ENCODE measurements around the gene CAPN10. TPM values are rescaled to one million over a fixed set of nuclear protein-coding genes. Genes with fewer than 3 reads are reported as not detected.

Gene CAPN10
- total RNA-seq, 1 donor from 2014 or later: 61.8 TPM

DNA sequence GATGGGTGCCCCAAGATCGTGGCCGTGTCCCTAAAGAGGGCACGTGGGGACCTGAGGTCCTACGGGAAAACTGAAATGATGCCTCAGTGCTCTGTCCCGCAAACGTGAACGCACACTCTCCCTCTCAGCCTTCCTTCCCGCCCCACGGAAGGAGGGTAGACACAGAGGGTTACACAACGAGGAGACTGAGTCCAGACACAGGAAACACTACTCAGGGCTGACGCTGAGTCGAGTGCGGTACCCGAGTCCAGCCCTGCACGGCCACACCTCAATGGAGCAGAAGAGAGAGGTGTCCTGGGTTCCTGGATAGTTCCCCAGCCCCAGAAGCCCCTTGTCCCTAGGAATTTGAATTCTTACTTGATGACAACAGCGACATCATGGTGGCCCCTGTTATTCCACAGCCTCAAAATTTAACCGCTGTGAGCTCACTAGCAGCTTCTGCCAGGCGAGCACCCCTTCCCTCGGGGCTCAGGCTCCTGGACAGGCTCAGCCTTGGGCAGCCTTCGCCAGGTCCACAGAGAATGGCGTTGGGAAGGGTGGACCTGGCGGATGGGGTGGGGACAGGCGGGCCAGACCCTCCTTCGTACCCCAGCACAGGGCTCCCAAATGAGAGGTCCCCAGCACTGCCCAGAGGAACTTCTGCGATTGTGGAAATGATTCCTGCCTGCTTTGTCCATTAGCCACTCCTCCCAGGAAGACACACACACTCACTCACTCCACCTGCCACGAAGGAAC is 19.2 kb upstream of the CAPN10 start:
- ChIA-PET POLR2A (interaction anchor here (0.6 to 12.0 kb wide), 4 partner anchors 10 to 1397 kb away, joined by 3 to 536 read pairs (median 9); partner anchors contain the start of gene CAPN10), CTCF (interaction anchor here (1.8 to 2.9 kb wide), 3 partner anchors 13 to 53 kb away, joined by 15 to 52 read pairs (median 22); partner anchors contain the start of gene CAPN10)
- peaks cover 77% of the 10 kb centered on the region for H3K4me1 Mint-ChIP-seq
- ATAC-seq (ENCODE audit: low read depth) (no peak), DNase-seq (no peak)
- no peaks in the 10 kb centered on the region for H3K9me3 Mint-ChIP-seq
- TF ChIP-seq, protein P1, sequence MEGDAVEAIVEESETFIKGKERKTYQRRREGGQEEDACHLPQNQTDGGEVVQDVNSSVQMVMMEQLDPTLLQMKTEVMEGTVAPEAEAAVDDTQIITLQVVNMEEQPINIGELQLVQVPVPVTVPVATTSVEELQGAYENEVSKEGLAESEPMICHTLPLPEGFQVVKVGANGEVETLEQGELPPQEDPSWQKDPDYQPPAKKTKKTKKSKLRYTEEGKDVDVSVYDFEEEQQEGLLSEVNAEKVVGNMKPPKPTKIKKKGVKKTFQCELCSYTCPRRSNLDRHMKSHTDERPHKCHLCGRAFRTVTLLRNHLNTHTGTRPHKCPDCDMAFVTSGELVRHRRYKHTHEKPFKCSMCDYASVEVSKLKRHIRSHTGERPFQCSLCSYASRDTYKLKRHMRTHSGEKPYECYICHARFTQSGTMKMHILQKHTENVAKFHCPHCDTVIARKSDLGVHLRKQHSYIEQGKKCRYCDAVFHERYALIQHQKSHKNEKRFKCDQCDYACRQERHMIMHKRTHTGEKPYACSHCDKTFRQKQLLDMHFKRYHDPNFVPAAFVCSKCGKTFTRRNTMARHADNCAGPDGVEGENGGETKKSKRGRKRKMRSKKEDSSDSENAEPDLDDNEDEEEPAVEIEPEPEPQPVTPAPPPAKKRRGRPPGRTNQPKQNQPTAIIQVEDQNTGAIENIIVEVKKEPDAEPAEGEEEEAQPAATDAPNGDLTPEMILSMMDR (IDR thresholded peaks at IDR 0.05): no peak
- peaks cover 28% of the 10 kb centered on the region for H3K36me3 Mint-ChIP-seq (ENCODE audit: low read depth)
- peak overlapping the region; percentile 82 for H3K4me3 Mint-ChIP-seq
- peak overlapping the region; percentile 83 for H3K27ac Mint-ChIP-seq
- intact Hi-C loops (cut with micrococcal nuclease): loop anchor here (5.0 to 10.0 kb wide), 7 partner anchors 537 to 1315 kb away; partner anchors contain the start of genes D2HGDH, HDAC4, MTERF4 and STK25
- no peaks in the 10 kb centered on the region for H3K27me3 Mint-ChIP-seq

DNA sequence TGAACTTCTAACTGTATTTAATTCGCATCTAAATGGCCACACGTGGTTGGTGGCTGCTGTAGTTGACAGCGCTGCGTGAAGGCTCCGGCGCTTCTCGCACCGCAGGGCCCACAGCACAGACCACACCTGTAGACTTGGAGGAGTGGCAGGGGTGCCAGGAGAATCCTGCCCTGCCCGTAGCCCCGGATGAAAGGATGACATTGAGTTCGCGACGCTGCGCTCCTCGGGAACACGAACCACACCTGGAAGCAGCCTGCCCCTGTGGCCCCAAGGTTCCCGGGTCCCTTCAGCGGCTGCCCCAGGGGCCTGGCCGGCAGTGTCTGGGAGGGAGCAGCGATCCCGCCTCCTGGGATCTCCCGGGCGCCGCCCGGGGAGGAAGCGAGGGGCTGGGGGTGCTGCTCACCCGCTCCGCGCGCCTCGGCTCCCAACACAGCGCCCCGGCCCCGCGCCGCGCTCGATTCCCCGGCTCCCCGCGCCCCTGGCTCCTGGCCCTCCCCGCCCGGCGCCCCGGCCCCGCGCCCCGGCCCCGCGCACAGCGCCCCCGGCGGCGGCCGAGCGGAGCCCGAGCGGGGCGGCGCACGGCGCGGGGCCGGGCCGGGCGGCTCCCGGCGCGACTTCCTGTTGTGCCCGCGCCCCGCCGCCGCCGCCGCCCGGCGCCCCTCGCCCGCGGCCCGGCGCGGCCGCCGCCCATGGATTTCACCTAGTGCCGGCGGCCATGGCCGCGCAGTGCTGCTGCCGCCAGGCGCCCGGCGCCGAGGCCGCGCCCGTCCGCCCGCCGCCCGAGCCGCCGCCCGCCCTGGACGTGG is 18.5 kb upstream of the CAPN10 start, which contains the start of gene RNPEPL1:
TSS of gene RNPEPL1 (plus strand) at position 613 of the 806 bp plus-strand sequence. CDS start at position 716, 103 bp downstream.
- POLR2A ChIA-PET: interaction anchor here (1.3 to 12.0 kb wide), 2 partner anchors 7 to 19 kb away, joined by 7 to 536 read pairs; partner anchors contain the start of gene CAPN10

DNA sequence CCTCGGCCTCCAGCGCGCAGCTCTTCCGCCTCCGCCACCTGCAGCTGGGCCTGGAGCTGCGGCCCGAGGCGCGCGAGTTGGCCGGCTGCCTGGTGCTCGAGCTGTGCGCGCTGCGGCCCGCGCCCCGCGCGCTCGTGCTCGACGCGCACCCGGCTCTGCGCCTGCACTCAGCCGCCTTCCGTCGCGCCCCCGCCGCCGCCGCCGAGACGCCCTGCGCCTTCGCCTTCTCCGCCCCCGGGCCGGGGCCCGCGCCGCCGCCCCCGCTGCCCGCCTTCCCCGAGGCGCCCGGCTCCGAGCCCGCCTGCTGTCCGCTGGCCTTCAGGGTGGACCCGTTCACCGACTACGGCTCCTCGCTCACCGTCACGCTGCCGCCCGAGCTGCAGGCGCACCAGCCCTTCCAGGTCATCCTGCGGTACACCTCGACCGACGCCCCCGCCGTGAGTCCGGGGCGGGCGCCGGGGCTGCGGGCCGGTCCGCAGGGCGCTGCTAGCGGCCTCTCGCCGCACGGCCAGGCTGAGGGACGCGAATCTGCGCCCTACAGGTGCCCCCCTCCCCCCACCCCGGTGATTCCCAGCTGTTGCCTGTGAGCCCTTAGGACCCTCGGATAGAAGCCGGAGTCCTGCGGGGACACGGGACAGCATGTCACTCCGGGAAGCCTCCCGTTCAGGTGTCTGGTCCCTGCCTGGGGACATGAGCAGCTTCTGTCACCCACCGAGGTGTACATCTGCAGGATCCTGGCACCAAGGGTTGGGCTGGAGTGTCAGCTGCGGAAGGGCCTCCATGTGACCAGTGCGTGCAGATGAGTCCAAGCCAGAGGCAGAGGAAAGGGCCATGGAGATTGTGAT is 17.6 kb upstream of the CAPN10 start:
- ChIA-PET POLR2A (interaction anchor here (1.3 to 12.0 kb wide), 2 partner anchors 8 to 18 kb away, joined by 7 to 536 read pairs; partner anchors contain the start of gene CAPN10), CTCF (interaction anchor here (1.0 to 2.1 kb wide), 4 partner anchors 11 to 55 kb away, joined by 3 to 15 read pairs (median 7); partner anchors contain the start of gene CAPN10)
- no peaks in the 10 kb centered on the region for H3K9me3 Mint-ChIP-seq
- intact Hi-C loops (cut with micrococcal nuclease): loop anchor here (1.0 to 10.0 kb wide), 8 partner anchors 9 to 1313 kb away; partner anchors contain the start of genes D2HGDH, DUSP28, HDAC4 and MTERF4
- TF ChIP-seq, protein P1 (IDR thresholded peaks at IDR 0.05): no peak
- DNase-seq: peak; percentile 61
- H3K36me3 Mint-ChIP-seq (ENCODE audit: low read depth): peaks cover 16% of the 10 kb centered on the region
- H3K27ac Mint-ChIP-seq: peak overlapping the region; percentile 72
- peak overlapping the region; percentile 85 for H3K4me3 Mint-ChIP-seq
- no peaks in the 10 kb centered on the region for H3K27me3 Mint-ChIP-seq
- ATAC-seq (ENCODE audit: low read depth): peak; percentile 6
- H3K4me1 Mint-ChIP-seq: peaks cover 63% of the 10 kb centered on the region

More for the DNA sequence above, 18.5 kb upstream of the CAPN10 start, which contains the start of gene RNPEPL1:
- intact Hi-C loops (cut with micrococcal nuclease): loop anchor here (1.0 to 10.0 kb wide), 8 partner anchors 8 to 1314 kb away; partner anchors contain the start of genes D2HGDH, DUSP28, HDAC4 and MTERF4
- Mint-ChIP-seq H3K9me3 (no peaks in the 10 kb centered on the region), H3K36me3 (ENCODE audit: low read depth) (peaks cover 21% of the 10 kb centered on the region), H3K4me3 (peak within 1 kb of the TSS; percentile 85), H3K4me1 (peaks cover 70% of the 10 kb centered on the region), H3K27me3 (no peaks in the 10 kb centered on the region), H3K27ac (peak within 1 kb of the TSS; percentile 83)
- CTCF ChIA-PET: interaction anchor here (1.0 to 2.9 kb wide), 5 partner anchors 11 to 54 kb away, joined by 3 to 52 read pairs (median 10); partner anchors contain the start of gene CAPN10
- peak; percentile 31 for ATAC-seq (ENCODE audit: low read depth)
- peak; percentile 63 for DNase-seq
- TF ChIP-seq, protein P1 (IDR thresholded peaks at IDR 0.05): no peak

DNA sequence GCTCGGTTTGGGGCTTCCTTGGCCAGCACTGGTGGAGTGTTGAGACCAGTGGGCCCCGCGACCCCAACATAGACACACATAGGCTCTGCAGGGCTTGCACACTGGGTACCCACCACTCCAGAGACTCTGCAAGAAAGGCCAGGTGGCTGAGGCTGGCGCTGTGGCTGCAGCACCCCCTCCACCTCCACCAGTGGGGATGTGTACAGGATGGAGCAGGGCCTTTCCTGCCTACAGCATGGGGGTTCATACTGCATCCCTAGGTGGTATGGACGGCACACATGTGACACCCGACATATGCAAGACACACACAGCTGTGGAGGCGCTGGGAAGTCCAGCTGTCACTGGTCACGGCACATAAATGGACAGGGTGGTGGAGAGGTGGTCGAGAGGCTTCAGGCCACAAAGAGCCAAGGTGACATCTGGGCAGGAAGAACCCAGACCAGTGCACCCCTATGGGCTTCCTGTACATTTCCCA is 17.0 kb upstream of the CAPN10 start:
- CTCF ChIA-PET: interaction anchor here (1.1 to 2.1 kb wide), 3 partner anchors 10 to 56 kb away, joined by 4 to 15 read pairs (median 10); partner anchors contain the start of gene CAPN10
- intact Hi-C loops (cut with micrococcal nuclease): loop anchor here (5.0 to 10.0 kb wide), 7 partner anchors 535 to 1313 kb away; partner anchors contain the start of genes D2HGDH, HDAC4, MTERF4 and STK25
- H3K4me1 Mint-ChIP-seq: peaks cover 56% of the 10 kb centered on the region

More for the DNA sequence above, 17.0 kb upstream of the CAPN10 start:
- no peaks in the 10 kb centered on the region for H3K27me3 Mint-ChIP-seq
- peaks cover 13% of the 10 kb centered on the region for H3K36me3 Mint-ChIP-seq (ENCODE audit: low read depth)
- TF ChIP-seq, protein P1 (IDR thresholded peaks at IDR 0.05): no peak
- POLR2A ChIA-PET: interaction anchor here (1.1 to 12.0 kb wide), 3 partner anchors 9 to 17 kb away, joined by 5 to 536 read pairs (median 7); partner anchors contain the start of gene CAPN10
- peak overlapping the region; percentile 41 for H3K27ac Mint-ChIP-seq
- peak; percentile 14 for DNase-seq
- ATAC-seq (ENCODE audit: low read depth): no peak
- peak overlapping the region; percentile 85 for H3K4me3 Mint-ChIP-seq
- H3K9me3 Mint-ChIP-seq: no peaks in the 10 kb centered on the region

Data from activated B cell treated with CpG ODN at 0.5 μM for 24 hours (primary cell).